HG02885 (cell line): ENCODE results near the gene DOK3.

ENCODE experiments used
- ATAC-seq: cut with Tn5 transposase; IDR thresholded peaks from one replicate; pipeline ENCODE4 v1.9.1; 2021; ENCODE audit warnings: mild to moderate bottlenecking; ENCODE audit not compliant: unreplicated experiment, poor library complexity

Gene DOK3

DNA sequence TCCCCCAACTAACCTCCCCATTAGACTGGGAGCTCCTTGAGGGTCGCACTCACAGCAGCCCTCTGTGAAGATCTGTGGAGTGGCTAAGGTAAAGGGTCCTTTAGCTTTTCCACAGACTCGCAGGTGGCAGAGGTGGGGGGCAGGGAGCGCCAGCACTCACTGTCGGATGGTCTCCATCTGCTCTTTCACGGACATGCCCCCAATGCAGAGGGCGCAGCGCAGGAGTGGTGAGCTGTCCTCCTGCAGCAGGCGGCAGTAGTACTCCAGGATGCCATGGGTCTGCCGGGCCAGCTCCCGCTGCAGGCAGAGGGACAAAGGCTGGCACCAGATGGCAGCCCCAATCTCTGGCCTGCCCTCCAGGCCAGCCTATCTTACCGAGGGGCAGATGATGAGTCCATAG lies 4.9 kb upstream of the DOK3 start:
- ATAC-seq, result no peak

DNA sequence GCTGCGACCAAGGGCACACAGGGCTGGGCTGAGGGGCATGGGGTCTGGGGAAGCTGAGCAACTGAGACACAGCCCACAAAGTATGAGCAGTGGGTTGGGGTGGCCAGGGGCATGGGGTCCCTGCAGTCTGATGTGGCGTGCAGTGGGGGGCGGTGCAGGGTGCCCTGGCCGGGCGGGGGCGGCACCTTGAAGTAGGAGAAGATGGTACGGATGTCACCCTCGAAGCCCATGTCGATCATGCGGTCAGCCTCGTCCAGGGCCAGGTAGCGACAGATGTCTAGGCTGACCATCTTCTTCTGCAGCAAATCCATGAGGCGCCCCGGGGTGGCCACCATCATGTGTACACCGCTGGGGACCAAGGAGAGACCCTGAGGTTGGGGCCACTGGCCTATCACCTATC lies 3.9 kb upstream of the DOK3 start:
- no peak for ATAC-seq

DNA sequence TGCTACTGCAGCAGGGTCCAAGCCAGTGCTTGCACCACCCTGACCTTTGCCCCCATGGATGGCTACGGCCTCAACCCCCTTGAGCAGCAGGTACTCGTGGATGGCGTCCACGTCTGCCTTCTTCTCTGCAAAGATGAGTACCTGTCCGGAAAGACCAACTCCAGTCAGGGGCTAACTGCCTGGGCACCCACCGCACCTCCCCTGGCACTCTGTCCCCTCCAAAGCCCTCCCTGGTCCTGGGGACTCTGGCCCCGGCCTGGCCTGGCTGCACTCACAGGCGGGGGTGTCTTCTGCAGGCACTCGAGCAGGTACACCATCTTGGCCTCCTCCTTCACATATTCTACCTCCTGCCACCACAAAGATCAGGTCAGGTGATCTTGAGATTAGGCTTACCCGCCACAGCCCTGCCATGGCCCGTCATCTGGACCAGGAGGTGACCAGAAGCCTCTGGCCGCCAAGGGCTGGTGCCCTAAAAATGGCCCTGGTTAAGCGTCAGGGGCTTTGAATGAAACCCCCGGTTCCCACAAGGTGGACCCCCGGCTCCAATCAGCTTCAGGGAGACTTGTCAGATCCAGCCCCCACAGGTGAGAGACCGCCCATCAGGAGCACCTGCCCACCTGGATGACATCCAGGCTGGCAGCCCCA lies 3.2 kb upstream of the DOK3 start:
- no peak for ATAC-seq

DNA sequence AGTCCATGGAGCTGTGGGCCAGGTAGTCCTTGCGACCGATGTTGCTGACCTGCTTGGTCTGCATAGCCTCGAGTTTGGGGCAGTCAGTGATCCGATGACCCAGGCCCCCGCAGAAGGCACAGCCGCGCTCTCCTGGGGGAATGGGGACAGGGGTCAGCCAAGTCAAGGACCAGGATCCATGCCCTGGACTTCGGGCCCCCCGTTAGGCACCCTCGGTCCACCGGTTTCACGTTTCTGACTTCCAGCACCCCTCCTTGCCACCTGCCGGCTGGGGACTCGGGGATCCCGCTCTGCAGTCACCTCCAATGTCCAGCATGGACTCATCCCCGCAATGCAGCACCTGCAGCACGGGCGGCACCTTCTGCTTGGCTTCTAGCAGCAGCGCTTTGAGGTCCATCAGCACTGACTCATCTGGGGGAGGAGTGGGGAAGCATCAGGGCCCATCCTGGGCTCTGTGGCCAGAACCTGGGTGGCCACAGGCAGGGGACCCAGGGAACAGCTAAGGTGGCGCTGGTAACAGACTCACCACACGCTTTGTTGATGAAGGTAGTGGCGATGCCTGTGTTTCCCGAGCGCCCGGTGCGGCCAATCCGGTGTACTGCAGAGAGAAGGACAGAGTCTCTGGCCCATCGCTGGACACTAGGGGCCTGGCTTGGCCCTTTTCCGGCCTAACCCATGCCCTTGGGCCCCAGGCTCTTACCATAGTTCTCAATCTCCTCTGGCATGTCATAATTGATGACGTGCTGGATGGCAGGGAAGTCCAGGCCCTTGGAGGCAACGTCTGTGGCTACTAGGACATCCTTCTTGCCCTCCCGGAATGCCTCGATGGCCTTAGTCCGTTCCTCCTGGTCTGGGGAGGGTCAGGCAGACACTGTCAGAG lies 2.4 kb upstream of the DOK3 start:
- ATAC-seq, result no peak

DNA sequence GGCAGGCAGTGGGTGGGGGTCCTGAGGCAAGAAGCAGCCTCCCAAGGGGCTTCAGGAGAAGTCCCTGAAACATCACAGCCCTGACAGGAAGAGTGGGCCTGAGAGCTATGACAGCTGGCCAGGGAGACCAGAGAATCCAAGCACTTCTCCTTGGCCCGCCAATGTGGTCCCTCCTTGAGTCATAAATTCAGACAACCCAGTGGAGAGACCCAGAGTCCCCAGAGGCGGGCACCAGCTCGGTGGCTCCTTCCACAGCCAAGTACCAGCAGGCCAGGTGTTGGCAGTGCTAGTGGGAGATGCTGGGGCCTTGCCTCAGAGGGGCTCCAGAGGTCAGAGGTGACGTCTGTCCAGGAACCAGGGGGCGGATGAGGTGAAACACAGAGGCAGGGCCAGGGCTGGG lies 1.6 kb upstream of the DOK3 start:
- no peak for ATAC-seq

DNA sequence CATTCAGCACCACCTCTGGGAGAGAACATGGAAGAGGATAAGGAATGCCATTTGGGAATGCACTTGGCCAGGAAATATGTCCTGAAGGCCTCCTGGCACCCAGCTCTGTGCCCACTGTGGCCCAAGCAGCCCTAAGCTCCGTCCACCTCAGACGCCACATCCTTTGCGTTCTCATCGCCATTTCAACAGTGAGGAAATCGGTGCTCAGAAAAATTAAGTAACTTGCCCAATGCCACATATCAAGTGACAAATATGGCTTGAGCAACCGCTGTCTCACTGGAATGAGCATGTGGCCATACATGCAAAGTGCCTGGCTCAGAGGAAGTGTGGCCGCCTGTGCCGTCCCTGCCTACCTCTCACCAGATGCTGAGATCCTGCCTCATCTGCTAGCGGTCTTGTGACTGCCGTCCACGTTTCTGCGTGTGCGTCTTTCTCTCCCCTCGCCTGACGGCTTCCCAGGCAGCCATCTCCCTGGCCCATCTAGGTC lies 984 bp upstream of the DOK3 start:
- peak; percentile 41 for ATAC-seq

DNA sequence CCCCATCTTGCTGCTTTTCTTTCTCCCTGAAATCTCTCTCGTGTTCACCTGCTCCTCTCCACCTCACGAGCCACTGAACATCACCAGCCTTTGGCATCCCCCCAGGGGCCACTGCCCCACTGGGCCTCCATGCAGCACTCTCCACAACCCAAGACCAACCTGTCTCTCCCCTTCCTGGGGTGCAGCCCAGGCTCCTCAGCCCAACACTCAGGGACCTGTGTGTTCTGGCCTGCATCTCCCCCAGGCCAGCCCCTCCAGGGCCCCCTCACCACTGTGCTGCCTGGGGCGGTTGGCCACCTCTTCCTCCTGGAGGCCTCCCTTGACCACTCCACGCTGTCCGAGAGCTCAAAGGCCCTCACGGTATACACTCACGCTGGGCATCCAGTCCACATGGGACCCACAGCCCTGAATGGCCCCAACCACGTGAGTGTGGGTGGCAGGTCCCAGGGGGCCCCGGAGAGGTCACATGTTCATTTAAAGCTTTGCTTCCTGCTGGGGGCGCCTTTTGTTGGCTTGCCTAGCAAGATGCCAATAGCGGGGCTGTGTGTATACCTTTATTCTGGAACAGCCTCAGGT lies 453 bp upstream of the DOK3 start:
- peak; percentile 36 for ATAC-seq

DNA sequence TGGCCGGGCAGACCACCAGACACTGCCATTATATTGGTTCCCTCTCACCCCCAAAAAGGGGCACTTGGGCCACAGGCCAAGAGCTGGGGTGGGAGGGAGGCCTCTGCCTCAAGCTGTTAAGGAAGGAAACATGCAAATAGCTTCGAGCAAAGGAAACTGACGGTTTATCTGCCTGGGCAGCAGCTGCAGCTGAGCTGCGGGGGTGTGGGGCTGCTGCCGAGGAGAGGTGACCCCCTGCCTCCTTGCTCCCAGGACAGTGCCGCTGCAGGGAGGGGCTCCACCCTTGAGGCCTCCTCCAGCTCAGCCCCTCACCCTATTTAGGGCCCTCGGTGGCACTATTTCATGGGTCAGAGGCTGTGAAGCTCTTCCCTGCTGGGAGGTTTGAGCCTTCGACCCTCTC lies 789 bp downstream of the DOK3 start:
- ATAC-seq, result peak; percentile 40

DNA sequence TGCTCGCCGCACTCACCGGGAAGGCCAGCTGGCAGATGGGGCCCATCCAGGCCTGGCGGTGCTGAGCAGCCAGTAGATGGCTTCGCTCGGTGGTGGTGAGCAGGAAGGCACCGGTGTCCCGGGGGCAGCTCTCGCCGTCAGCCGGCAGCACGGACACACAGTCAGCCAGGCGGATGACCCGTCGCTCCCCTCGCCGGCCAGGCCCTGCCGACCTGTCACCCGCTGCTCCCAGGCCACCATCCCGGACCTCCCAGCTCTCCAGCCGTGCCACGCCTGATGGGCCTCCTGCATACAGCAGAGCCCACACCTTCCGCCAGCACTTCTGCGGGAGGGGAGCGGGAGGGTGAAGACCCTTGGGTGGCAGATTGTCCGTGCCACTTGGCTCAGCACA lies 1.4 kb downstream of the DOK3 start:
- ATAC-seq, result no peak

DNA sequence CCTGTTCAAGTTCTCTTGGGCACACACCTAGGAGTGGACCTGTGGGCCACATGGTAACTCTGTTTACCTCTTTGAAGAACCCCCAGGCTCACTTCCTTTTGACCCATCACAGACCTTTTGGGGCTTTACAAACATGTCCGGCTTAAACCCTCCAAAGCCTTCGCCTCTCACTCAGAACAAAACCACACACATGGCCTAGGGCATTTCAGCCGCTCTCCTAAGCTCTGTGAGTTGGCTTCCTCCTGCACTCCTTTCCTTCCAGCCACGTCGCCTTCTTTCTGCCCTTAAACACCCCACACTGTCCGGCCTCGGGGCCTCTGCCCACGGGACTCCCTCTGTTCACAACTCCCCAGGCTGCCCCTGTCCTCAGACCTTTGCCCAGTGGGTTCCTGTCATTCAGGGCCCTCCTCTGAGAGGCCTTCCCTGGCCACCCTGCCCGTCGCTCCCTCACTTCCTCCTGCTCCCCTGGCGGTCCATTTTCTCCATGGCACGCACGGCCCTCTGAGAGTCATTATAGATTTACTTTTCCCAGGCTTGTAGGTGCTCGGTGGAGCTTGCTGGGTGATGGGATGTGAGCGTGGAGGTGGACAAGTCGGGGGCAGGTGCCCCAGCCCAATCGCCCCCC lies 1.9 kb downstream of the DOK3 start:
- no peak for ATAC-seq

DNA sequence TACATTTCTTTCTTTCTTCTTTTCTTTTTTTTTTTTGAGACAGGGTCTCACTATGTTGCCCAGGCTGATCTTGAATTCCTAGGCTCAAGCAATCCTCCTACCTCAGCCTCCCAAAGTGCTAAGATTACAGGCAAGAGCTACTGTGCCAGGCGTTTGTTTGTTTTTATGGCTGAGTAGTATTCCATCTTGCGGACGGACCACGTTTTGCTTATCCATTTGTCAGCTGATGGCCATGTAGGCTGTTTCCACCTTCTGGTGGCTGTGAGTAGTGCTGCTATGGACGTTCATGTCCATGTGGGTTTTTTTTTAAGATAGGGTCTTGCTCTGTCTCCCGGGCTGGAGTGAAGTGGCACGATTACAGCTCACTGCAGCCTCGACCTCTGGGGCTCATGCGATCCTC lies 2.5 kb downstream of the DOK3 start:
- no peak for ATAC-seq

DNA sequence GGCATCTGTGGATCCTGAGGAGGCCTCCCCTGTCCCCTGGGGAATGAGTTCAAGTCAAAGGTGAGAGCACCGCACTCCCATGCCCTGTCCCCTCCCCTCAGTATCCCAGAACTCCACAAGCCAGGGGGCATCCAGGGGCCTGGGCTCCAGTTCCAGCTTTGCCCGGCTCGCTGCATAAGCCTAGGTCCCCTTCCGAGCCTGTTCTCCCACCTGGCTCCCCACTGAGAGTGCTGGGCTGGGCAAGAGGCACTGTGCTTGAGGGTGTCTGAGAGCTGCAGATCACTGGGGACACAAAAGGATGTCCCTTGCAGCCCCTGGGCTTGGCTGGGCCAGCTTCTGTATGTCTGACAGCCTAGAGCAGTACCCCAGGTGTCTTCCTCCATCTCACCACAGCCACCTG lies 4.6 kb downstream of the DOK3 start:
- no peak for ATAC-seq

DNA sequence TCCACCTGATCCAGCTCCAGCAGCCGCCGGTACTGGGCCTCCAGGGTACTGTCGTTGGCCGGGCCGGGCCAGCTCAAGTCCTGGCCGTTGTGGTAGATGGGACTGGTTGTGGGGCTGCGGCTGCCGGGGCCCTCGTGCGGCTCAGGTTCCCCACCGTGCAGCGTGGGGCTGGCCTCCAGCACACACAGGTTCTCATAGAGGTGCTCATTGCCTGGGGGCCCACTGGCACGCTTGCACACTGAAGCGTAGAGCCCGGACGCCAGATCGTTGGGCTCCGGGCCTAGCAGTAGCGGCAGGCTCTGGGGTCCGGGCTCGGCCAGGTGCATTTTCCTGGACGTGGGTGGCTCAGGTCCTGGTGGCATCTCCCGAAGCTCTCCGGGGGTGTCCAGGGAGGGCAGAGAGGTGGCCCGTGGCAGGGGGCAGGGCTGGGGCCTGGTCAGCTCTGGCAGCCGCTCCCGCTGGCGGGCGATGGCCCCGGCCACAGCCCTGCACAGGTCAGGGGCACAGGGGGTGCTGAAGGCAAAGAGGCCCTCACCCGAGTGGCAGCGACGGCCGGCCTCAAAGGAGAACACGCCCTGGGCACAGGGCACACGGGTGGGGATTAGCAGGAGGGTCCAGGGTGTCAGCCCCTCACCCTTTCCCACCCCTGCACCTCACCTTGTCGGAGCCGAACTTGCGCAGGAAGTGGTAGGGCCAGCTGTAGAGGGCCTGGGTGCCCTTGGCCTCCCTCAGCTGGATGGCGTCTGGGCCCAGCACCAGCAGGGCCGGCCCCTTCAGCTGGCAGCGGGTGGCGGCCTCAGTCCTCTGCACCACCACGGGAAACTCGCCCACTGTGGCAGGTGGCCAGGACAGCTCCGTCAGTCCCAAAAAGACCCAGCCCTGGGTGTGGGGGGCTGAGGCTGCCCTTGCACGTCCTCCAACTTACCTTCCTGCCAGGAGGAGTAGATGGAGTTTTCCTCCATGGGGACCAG lies 5.3 kb downstream of the DOK3 start:
- no peak for ATAC-seq

DNA sequence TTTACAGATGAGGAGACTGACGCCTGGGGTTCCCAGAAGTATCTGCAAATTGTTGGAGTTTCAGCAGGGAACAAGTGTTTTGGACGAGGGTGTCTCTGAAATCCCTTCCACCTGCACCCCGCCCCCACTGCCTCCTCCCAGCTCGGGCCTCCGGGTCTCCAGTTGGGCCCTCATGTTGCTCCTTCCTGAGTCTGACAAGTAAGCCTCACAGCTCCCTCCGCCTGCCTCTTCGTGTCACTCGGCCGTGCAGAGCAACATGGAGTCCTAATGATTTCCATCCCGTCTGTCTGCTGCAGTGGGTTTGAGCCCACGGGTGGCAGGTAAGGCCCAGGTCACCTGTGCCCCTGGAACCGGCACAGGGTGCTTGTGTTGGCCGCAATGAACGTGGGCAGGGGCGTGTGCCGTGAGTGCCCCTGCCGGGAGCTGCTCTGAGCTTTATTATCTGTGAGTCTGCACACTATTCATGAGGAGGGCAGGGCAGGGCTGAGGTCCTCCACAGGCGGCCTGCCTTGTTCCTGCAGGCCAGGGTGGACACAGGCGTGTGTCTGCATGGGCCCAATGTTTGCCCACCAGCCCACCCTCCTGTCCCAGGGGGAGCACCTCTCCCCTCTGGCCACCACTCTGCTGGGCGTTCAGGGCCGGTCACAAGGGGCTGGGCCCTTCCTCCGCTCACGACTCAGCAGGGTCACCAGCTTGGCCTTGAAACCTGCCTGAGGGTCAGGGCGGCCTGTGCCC lies 6.1 kb downstream of the DOK3 start:
- no peak for ATAC-seq

DNA sequence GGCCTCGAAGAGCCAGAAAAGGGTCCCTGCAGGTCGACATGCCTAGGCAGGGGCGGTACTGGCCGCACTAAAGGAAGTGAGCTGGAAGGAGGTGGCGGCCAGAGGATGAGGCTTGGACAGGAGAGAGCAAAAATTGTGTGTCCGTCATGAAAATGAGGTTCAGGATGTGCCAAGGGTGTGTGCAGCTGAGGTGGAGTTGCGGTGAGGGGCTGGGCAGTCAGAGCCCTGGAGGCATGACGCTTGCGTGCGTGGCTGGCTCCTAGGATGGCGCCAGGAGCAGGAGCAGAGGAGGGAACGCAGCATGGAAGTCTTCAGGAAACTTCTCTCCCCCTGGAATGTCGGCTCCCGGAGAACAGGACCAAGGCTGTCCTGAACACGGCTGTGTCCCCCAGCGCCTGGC lies 6.7 kb downstream of the DOK3 start:
- no peak for ATAC-seq

DNA sequence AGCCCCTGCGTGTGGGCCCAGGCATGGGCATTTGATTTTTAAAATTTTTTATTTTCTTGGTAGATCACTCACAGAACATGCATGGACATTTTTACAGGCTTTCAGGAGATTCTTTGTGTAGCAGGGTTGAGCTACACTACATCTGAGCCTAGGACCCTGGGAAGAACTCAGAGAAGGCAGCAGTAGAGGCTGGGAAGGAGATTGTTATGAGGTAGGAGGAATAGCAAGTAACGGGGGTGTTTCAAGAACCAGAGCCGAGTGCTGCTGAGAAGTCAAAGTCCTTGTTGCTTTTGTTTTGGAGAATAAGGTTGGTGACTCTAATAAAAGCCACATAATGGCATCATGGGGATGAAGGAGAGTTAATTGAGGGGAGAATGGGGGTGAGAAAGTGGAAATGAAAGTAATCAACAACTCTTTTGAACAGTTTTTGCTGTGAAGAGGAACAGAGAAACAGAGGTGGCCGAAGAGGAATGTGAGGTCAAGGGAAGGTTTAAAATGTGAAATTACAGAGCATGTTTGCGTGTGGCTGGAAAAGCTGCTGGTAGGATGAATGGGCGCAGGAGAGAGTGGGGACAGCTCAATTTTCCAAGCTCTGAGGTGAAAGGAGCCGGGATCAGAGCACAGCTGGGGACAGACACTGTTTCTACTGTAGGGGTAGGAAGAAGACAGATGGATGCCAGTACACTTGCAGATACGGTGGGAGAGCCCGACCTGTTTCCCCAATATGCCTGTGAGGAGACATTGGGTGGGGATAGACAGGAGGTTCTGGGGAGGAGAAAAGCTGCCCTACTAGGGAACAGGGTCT lies 7.5 kb downstream of the DOK3 start:
- ATAC-seq, result no peak

DNA sequence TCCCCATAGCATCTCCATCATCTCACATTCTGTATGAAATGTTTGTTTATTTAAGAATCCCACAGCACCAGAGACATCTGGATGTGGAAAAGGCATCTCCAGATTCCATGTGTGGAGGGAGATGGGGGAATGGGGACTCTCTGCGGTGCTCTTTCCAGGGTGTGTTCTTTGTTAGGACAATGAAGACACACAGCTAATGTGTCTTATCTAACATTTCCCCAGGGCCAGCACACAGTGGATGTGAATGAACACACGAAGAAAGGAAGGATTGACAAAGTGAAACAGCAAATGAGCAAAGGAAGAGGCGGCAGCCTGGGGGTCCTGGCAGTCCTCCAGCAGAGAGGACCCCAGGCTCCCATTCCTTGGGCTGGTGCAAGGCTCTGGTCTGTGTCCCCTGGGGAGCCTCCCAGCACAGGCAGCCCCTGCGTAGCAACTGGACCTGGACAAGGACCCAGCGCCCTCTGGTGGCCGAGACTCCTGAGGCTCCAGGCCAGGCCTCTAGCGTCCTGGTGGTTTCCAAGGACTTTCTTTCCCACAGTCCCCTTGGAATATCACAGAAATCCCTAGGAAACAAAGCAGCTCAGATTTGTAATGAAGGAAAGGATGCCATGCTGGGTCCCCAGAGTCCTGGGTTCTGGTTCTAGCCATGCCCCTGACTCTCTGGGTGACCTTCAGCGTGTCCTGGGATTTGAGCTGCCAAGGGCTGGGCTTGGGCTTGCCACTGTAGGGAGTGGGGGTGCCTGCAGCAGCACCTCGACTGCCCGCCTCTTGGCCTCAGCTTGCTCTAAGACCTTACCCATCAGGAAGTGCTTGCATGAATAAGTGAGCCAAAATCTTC lies 8.7 kb downstream of the DOK3 start:
- ATAC-seq, result peak; percentile 23

DNA sequence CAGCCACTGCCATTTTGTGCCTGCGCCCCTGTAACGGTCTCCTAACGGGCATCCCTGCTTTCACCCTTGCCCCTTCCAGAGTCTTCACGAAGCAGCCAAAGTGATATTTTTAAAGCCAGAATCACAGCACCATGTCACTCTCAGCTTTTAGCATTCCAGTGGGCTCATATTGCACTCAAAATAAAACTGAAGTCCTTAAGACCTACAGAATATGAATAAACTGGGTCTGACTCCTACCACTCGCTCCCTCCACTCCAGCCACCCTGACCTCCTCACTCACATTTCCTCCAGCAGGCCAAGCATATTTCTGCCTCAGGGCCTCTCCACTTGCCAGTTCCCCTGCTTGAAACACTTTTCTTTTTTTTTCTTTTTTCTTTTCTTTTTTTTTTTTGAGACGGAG lies 9.8 kb downstream of the DOK3 start:
- no peak for ATAC-seq
